NCI-H510A (cell line): ENCODE data around the gene LYPD3.
"Not testable (repeated sequence)": the region's sequence is repeated elsewhere in the genome, so short reads cannot be mapped to it uniquely, and the experiment has no call there.

Source experiments
- DNase-seq: peaks from one replicate; lab custom pipeline; 2025; lab: John Stamatoyannopoulos, UW

LYPD3 gene

GRCh38 chr19:43465468-43466120, at the start of gene LYPD3:
TSS of gene LYPD3 (minus strand) at chr19:43465608. CDS start at chr19:43465571, 37 bp downstream.
- no peak for DNase-seq

- DNase-seq, result not testable (repeated sequence)
Measured at GRCh38 chr19:43512399-43512798, 47.0 kb upstream of the LYPD3 start.

GRCh38 chr19:43511324-43511723, 45.9 kb upstream of the LYPD3 start:
- no peak for DNase-seq

GRCh38 chr19:43510713-43511112, 45.3 kb upstream of the LYPD3 start:
- no peak for DNase-seq

- no peak for DNase-seq
Measured at GRCh38 chr19:43507880-43508279, 42.5 kb upstream of the LYPD3 start.

- no peak for DNase-seq
Measured at GRCh38 chr19:43506629-43507028, 41.2 kb upstream of the LYPD3 start.

- no peak for DNase-seq
Measured at GRCh38 chr19:43505941-43506340, 40.5 kb upstream of the LYPD3 start.

GRCh38 chr19:43505186-43505456, 39.7 kb upstream of the LYPD3 start:
- DNase-seq, result no peak

- DNase-seq, result peak; percentile 60
Measured at GRCh38 chr19:43504426-43505185, 39.2 kb upstream of the LYPD3 start, which contains the start of gene PHLDB3. TSS of gene PHLDB3 (minus strand) at chr19:43504746. CDS start at chr19:43504118, 628 bp downstream.

- peak; percentile 83 for DNase-seq
Measured at GRCh38 chr19:43503501-43504425, 38.4 kb upstream of the LYPD3 start.

- DNase-seq, result no peak
Measured at GRCh38 chr19:43502419-43502976, 37.1 kb upstream of the LYPD3 start.

- no peak for DNase-seq
Measured at GRCh38 chr19:43501661-43502418, 36.4 kb upstream of the LYPD3 start.

- DNase-seq, result no peak
Measured at GRCh38 chr19:43499042-43499441, 33.6 kb upstream of the LYPD3 start.

GRCh38 chr19:43498233-43498842, 32.9 kb upstream of the LYPD3 start:
- no peak for DNase-seq

GRCh38 chr19:43496960-43497359, 31.6 kb upstream of the LYPD3 start:
- DNase-seq, result no peak

- no peak for DNase-seq
Measured at GRCh38 chr19:43495082-43495481, 29.7 kb upstream of the LYPD3 start.

- no peak for DNase-seq
Measured at GRCh38 chr19:43490759-43491158, 25.4 kb upstream of the LYPD3 start.

GRCh38 chr19:43489979-43490599, 24.7 kb upstream of the LYPD3 start:
- no peak for DNase-seq

- no peak for DNase-seq
Measured at GRCh38 chr19:43489310-43489709, 23.9 kb upstream of the LYPD3 start.

- no peak for DNase-seq
Measured at GRCh38 chr19:43488179-43488578, 22.8 kb upstream of the LYPD3 start.

GRCh38 chr19:43486412-43486811, 21.0 kb upstream of the LYPD3 start:
- DNase-seq, result no peak
